H1 (cell line): ENCODE measurements around the gene CEP120. TPM values are rescaled to one million over a fixed set of nuclear protein-coding genes. Genes with fewer than 3 reads are reported as not detected.
A peak's percentile ranks its signal among the peaks of the same experiment; 100 is the strongest.

ENCODE experiments used
- ATF2 ChIP-seq: IDR thresholded peaks from 2 replicates; pipeline ENCODE4 v1.6.1; 2012; ENCODE audit warnings: low read length, inconsistent platforms
- CEBPB ChIP-seq: IDR thresholded peaks from 2 replicates; pipeline ENCODE4 v1.6.1; 2012; ENCODE audit warnings: low read depth, low read length
- KDM4A ChIP-seq: IDR thresholded peaks from one replicate; pipeline ENCODE4 v1.7.1; 2012; ENCODE audit warnings: low read depth, mild to moderate bottlenecking, moderate library complexity, low read length, inconsistent platforms; ENCODE audit not compliant: severe bottlenecking
- RXRA ChIP-seq: IDR thresholded peaks from 2 replicates; pipeline ENCODE4 v1.6.1; 2011; ENCODE audit warnings: low read depth, mild to moderate bottlenecking, low read length, moderate library complexity; ENCODE audit not compliant: insufficient read depth
- polyA plus RNA-seq, 7 experiments: library from polyadenylated mRNA; depleted of rRNA in 3 of 7; stranded (reverse) in 5 of 7; unstranded in 2 of 7; fragments of >200 nt in 5 of 7; fragments of 200-250 nt in 2 of 7; gene quantifications; 1 replicate in 5 of 7; 2 replicates in 1 of 7; 4 replicates in 1 of 7; pipeline versions ENCODE4 v1.2.1 to v1.2.3, GENCODE V29; 2011 to 2013; ENCODE audit warnings: missing spikeins in 2 of 7, mixed read lengths in 2 of 7
- total RNA-seq: library from RNA; stranded (reverse); fragmentation: NEBNext Ultra II Directional; extraction: Animal tissue kit (Norgen Biotek cat#: 25700); gene quantifications from 2 replicates; pipeline ENCODE4 v1.2.1, GENCODE V29; 2021

CEP120 gene
- total and polyA plus RNA-seq, 2 of the 8 experiments (the other 6 are each of a cell fraction or from before 2014, with no cell fraction given), result 9.3 to 17.9 TPM

DNA sequence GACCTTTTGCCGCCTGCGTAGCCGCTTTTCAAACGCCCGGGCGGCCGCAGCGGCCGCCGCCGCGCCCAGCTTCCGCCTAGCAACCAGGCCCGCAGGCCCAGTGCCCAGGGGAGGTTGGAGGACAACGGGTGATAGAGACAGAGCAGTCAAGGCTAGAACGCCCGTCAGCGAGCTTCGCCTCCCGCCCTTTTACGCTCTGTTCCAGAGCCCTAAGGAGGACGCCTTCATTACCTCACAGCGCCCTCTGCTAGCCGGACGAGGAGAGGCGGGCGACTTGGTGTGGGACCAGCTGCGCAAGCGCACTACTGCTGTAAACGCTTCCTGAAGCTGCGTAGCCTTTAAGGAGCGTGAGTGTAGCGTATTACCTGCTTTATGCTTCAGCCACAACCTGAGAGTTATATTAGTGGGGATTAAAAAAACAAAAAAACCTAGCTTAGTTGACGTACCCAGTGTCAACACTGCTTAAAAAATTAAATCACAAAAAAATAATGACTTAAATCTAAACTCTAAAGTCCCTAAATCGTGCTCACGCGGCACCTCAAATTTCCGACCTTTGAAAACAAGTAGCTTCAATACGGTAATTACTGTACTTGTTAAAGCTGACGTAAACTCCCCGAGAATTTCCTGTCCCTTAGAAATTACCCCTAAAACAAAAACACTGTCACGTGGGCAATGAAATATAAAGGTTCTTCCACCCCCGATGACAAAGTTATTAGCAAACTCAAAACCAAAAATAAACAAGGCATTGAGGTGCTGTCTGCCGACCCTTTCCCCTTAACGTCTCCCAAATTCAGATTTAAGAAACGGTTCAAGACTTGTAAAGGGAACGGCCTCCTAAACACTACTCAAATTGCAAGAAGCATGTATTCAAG, at the start of gene CEP120 (continued):
- TF ChIP-seq ATF2, result peak; percentile 90; the same call in 1 of the 2 replicates
- no peak for TF ChIP-seq KDM4A
- TF ChIP-seq CEBPB, result no peak
- TF ChIP-seq RXRA, result no peak
